Frontal cortex (tissue), 4 donors: ENCODE data around the gene SEL1L. TPM values are rescaled to one million over a fixed set of nuclear protein-coding genes. Genes with fewer than 3 reads are reported as not detected.
"Not testable (repeated sequence)": the region's sequence is repeated elsewhere in the genome, so short reads cannot be mapped to it uniquely, and the experiment has no call there.

Experiments
- DNase-seq, 2 donors: peaks; one replicate each; pipeline ENCODE4 v3.0.0; 2012; ENCODE audit warnings: low spot score in 2 of 2
- FAIRE-seq: peaks from 2 replicates; lab custom pipeline; 2012; peaks lifted over from hg19 to GRCh38; lab: Jason Lieb, UNC
- total RNA-seq: library from RNA; depleted of rRNA; stranded (reverse); fragments of >200 nt; gene quantifications from one replicate; pipeline ENCODE4 v1.2.3, GENCODE V29; 2014
- donor health status: control.
- donor health status: control.
- donor health status: control.

SEL1L gene
- total RNA-seq, 1 donor from 2014 or later = 64.0 TPM

- no peak for DNase-seq
- no peak for FAIRE-seq
These were observed 939 bp upstream of the SEL1L start for GRCh38 chr14:81534510-81535074.

GRCh38 chr14:81533212-81533535, 479 bp downstream of the SEL1L start:
- FAIRE-seq (no peak), DNase-seq (no peak)

GRCh38 chr14:81529391-81529790, 4.3 kb downstream of the SEL1L start:
- DNase-seq (no peak), FAIRE-seq (no peak)

- DNase-seq = no peak
- peak; percentile 10 for FAIRE-seq
These were observed 8.5 kb downstream of the SEL1L start for GRCh38 chr14:81525129-81525528.

- DNase-seq = no peak
- no peak for FAIRE-seq
These were observed 10.0 kb downstream of the SEL1L start for GRCh38 chr14:81523616-81524015.

- no peak for DNase-seq
- no peak for FAIRE-seq
These were observed 10.6 kb downstream of the SEL1L start for GRCh38 chr14:81523016-81523415.

GRCh38 chr14:81521356-81521755, 12.3 kb downstream of the SEL1L start:
- no peak for DNase-seq
- no peak for FAIRE-seq

GRCh38 chr14:81519200-81520011, 14.2 kb downstream of the SEL1L start:
- no peak for FAIRE-seq
- no peak for DNase-seq

- no peak for DNase-seq
- FAIRE-seq = no peak
These were observed 15.8 kb downstream of the SEL1L start for GRCh38 chr14:81517798-81518398.

GRCh38 chr14:81516986-81517797, 16.5 kb downstream of the SEL1L start:
- FAIRE-seq (no peak), DNase-seq (no peak)

- FAIRE-seq, DNase-seq: not testable (repeated sequence)
These were observed 17.7 kb downstream of the SEL1L start for GRCh38 chr14:81515927-81516326.

GRCh38 chr14:81512826-81513225, 20.8 kb downstream of the SEL1L start:
- not testable (repeated sequence) for FAIRE-seq, DNase-seq

GRCh38 chr14:81511111-81511904, 22.3 kb downstream of the SEL1L start:
- DNase-seq (no peak), FAIRE-seq (no peak)

- FAIRE-seq (no peak), DNase-seq (no peak)
These were observed 23.7 kb downstream of the SEL1L start for GRCh38 chr14:81509838-81510452.

- no peak for DNase-seq
- no peak for FAIRE-seq
These were observed 24.3 kb downstream of the SEL1L start for GRCh38 chr14:81509321-81509720.

GRCh38 chr14:81506487-81506886, 27.2 kb downstream of the SEL1L start:
- DNase-seq (no peak), FAIRE-seq (no peak)

- DNase-seq (no peak), FAIRE-seq (peak; percentile 69)
These were observed 28.8 kb downstream of the SEL1L start for GRCh38 chr14:81504864-81505263.

- FAIRE-seq = no peak
- no peak for DNase-seq
These were observed 47.9 kb downstream of the SEL1L start for GRCh38 chr14:81485781-81486180.

GRCh38 chr14:81485372-81485771, 48.3 kb downstream of the SEL1L start:
- no peak for FAIRE-seq
- DNase-seq = no peak
